ENCODE results near the gene LGALS12. TPM values are rescaled to one million over a fixed set of nuclear protein-coding genes. Genes with fewer than 3 reads are reported as not detected.

LGALS12 gene
- total RNA-seq, 1 donor from 2014 or later: 0.25 TPM

- peaks cover 25% of the 10 kb centered on the region for H3K4me1 ChIP-seq
- intact Hi-C loops (cut with micrococcal nuclease): no loop called here
- DNase-seq: no peak
These were observed 57.5 kb downstream of the LGALS12 start, which contains the start of gene PLAAT2 for GRCh38 chr11:63563201-63564055. Gene PLAAT2, minus strand, starts transcription at chr11:63563379. Its CDS starts 55 bp downstream, at chr11:63563324.

GRCh38 chr11:63564056-63564774, 58.3 kb downstream of the LGALS12 start:
- no peaks in the 10 kb centered on the region for H3K27me3 ChIP-seq (ENCODE audit: low read depth)
- no peak overlapping the region for H3K27ac ChIP-seq (replicated peaks)
- intact Hi-C loops (cut with micrococcal nuclease): no loop called here

More at GRCh38 chr11:63563201-63564055, 57.5 kb downstream of the LGALS12 start, which contains the start of gene PLAAT2:
- TF ChIP-seq CTCF (IDR thresholded peaks at IDR 0.05; ENCODE audit: borderline replicate concordance): no peak
- Histone ChIP-seq H3K27ac (replicated peaks) (no peak within 1 kb of the TSS), H3K36me3 (no peaks in the 10 kb centered on the region), H3K9me3 (replicated peaks) (no peaks in the 10 kb centered on the region), H3K4me3 (no peak within 1 kb of the TSS), H3K27me3 (ENCODE audit: low read depth) (no peaks in the 10 kb centered on the region)

GRCh38 chr11:63564784-63565350, 59.0 kb downstream of the LGALS12 start:
- no peak for DNase-seq
- Histone ChIP-seq H3K9me3 (replicated peaks) (no peaks in the 10 kb centered on the region), H3K4me1 (peaks cover 26% of the 10 kb centered on the region), H3K36me3 (no peaks in the 10 kb centered on the region), H3K27ac (replicated peaks) (peak overlapping the region; percentile 80), H3K4me3 (no peak overlapping the region), H3K27me3 (ENCODE audit: low read depth) (no peaks in the 10 kb centered on the region)
- intact Hi-C loops (cut with micrococcal nuclease): no loop called here
- no peak for TF ChIP-seq CTCF (IDR thresholded peaks at IDR 0.05; ENCODE audit: borderline replicate concordance)

More at GRCh38 chr11:63564056-63564774, 58.3 kb downstream of the LGALS12 start:
- Histone ChIP-seq H3K9me3 (replicated peaks) (no peaks in the 10 kb centered on the region), H3K36me3 (no peaks in the 10 kb centered on the region), H3K4me1 (peaks cover 26% of the 10 kb centered on the region), H3K4me3 (no peak overlapping the region)
- no peak for DNase-seq
- no peak for TF ChIP-seq CTCF (IDR thresholded peaks at IDR 0.05; ENCODE audit: borderline replicate concordance)

Other genes with a start within 250 kb of the LGALS12 start
- gene SLC22A9, start 136.3 kb upstream of the LGALS12 start, total RNA-seq: not detected
- 1.4 TPM for gene PLAAT5, start 14.9 kb upstream of the LGALS12 start, total RNA-seq
- 15.5 TPM for gene PLAAT4, start 30.7 kb downstream of the LGALS12 start, total RNA-seq
- not detected for gene PLAAT2, start 57.3 kb downstream of the LGALS12 start, total RNA-seq
- 144 TPM for gene PLAAT3, start 108.3 kb downstream of the LGALS12 start, total RNA-seq
- gene ATL3, start 165.3 kb downstream of the LGALS12 start, total RNA-seq: 13.4 TPM
- 45.0 TPM for gene RTN3, start 175.4 kb downstream of the LGALS12 start, total RNA-seq

Measured in left ventricle myocardium inferior (tissue), 1 donor.